HG03159 (cell line): ENCODE data around the gene DBH.

ENCODE experiments used
- ATAC-seq: cut with Tn5 transposase; IDR thresholded peaks from one replicate; pipeline ENCODE4 v1.9.1; 2021; ENCODE audit warnings: mild to moderate bottlenecking, moderate library complexity; ENCODE audit not compliant: unreplicated experiment

The DBH gene

DNA sequence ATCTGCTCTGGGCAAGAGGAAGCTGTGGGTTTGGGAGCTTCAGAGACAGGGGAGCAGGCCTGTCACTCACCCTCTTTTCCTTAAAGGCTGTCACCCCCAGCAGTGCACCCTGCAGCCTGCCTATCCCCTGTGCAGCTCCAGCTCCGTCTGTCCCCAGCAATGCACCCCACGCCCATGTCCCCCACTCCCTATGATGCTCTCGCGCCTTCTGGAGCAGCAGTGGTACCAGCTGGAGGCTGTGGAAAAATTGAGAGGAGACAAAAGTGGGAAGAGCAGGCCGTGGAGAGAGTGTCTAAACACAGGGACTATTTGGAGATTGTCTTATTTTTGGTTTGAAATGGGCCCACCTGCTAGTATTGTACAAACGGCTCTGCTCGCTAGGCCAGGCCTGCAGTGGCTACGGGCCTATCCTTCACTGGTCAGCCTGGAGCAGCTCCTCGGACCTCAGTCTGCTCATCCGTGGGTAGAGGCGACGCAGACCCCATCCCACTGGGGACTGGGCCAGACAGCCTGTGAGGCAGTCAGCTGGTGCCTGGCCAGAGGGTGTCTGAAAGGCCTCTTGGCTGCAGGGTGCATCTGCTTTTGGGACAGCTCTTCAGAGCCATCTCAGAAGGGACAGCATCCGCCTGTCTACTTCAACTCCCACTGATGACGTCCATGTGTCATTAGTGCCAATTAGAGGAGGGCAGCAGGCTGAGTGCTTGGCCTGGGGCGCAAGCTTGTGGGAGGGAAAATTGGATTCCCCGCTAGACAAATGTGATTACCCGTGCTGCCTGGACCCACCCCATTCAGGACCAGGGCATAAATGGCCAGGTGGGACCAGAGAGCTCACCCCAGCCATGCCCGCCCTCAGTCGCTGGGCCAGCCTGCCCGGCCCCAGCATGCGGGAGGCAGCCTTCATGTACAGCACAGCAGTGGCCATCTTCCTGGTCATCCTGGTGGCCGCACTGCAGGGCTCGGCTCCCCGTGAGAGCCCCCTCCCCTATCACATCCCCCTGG, at the start of gene DBH:
DBH (plus strand) TSS at position 831 of the 999 bp plus-strand sequence; CDS start at position 840, 9 bp downstream.
- no peak for ATAC-seq

DNA sequence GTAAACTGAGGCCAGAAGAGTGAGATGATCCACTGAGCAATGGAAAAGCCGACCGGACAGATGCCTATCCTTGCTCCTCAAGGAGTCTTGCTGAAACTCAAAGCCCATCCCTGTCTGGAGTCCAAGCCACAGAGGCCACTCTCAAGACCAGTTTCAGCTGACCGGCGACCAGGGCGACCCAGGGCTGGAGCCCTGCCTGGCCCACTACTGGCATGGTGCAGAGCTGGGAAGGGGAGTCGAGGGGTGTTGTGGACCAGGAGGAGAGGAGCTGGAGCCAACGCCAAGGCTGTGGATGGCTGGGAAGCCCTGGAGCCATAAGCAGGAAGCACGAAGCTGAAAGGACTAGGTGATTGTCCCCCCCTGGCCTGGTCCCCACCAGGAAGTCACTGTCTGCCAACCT, 49.1 kb upstream of the DBH start:
- ATAC-seq: no peak

GRCh38 chr9:133587466-133587865, 48.7 kb upstream of the DBH start:
- ATAC-seq: no peak

- no peak for ATAC-seq
Observed at GRCh38 chr9:133589454-133590227, 46.5 kb upstream of the DBH start.

DNA sequence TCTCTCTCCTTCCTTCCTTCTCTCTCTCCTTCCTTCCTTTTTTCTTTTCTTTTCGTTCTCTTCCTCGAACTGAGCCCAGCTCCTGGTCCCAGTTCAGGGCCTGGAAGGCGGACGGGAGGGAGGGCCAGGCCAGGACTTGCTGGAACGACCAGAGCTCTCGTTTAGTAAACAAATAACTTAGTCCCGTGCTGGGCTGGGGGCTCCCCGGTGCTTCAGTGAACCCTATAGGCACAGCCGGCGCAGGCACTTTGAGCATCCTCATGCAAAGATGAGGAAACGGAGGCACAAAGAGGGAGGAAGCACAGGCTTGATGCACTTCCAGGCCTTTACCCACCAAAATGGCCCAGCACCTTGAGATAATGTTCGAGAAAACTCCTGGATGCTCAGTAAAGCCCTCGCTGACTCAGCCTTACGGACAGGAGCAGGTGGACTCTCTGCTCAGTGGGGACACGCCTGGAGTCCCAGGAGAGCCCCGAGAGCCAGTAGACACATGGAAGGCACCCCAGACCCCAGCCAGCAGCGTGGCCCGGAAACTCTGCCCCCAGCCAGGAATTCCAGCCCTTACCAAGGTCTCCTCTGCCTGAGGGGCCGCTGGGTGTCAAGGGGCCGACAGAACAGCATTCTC, 45.8 kb upstream of the DBH start:
- ATAC-seq: no peak

- no peak for ATAC-seq
Observed at GRCh38 chr9:133591116-133591910, 44.9 kb upstream of the DBH start.

DNA sequence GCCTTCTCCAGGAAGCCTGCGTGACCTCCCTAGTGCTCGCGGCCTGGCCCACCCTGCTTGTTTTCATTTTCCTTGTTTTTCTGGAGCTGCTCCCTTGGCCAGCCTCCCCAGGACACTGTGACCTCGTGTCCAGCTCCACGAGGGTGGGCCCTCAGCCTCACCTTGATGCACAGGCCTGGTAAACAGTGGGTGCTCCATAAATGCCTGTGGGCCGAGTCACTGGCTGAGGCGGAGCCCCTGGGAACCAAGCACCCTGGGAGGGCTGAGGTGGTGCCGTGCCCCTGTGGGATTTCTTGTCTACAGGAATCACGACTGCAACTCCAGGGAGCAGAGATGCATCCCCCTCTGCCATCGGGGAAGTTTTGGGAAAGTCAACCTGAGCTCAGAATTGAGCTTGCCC, 44.2 kb upstream of the DBH start:
- no peak for ATAC-seq

GRCh38 chr9:133592731-133593409, 43.3 kb upstream of the DBH start:
- no peak for ATAC-seq

GRCh38 chr9:133593587-133594253, 42.4 kb upstream of the DBH start:
- ATAC-seq: no peak

DNA sequence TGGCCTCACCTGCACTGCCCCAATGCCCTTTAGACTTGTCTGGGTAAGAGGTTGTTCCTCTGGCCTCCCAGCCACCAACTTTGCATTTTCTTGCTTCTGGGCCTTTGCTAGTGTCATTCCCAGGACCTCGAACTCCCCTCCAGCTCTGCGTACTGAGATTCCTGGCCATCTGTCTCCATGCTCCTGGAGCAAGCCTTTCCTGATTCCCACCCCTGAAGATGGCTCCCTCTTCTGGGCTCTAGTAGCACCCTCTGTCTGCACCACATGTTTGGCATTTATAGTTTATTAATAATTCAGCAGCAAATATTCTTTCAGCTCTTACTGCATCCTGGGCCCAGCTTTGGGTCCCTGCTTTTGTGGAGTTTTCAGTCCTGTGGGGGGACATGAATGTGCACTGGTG, 41.9 kb upstream of the DBH start:
- ATAC-seq: no peak

- no peak for ATAC-seq
Observed at GRCh38 chr9:133595910-133596309, 40.3 kb upstream of the DBH start.

- no peak for ATAC-seq
Observed at GRCh38 chr9:133597316-133597957, 38.7 kb upstream of the DBH start.

GRCh38 chr9:133598978-133599377, 37.2 kb upstream of the DBH start:
- no peak for ATAC-seq

GRCh38 chr9:133599470-133600173, 36.5 kb upstream of the DBH start:
- no peak for ATAC-seq

GRCh38 chr9:133600739-133601138, 35.4 kb upstream of the DBH start:
- no peak for ATAC-seq

DNA sequence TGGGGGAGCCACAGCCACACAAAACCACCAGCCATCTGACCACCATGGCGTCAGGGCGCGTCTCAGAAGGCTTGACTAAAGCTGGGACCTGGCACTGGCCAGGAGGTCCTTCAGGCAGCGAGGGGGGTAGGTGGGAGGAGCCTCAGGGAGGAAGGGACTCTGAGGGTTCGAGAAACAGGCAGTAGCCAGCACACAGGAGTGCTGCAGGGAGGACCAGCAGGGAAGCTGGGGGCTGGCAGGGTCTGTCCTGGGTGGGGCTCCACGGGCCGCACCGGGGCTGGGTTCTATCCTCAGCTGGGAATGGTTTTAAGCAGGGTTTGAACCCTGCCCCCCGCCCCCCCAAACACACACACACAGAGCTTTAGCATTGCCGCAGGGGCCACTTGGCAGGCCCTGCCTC, 34.4 kb upstream of the DBH start:
- ATAC-seq: no peak

- ATAC-seq: no peak
Observed at GRCh38 chr9:133602277-133602676, 33.9 kb upstream of the DBH start.
